KMS-11 (cell line): Measurements from ENCODE around the gene PAPPA.

Experiments
- H2AFZ ChIP-seq: fragments of 200-600 bp; sonication (generic); 2 replicates; pipeline ENCODE4 v1.6.1; 2016; ENCODE audit warnings: antibody characterized with exemption, mixed run types, low read depth
- H3K27ac ChIP-seq: fragments of 200-600 bp; sonication (generic); 2 replicates; pipeline ENCODE4 v1.6.1; 2016; ENCODE audit warnings: mild to moderate bottlenecking, mixed run types
- H3K27me3 ChIP-seq: fragments of 200-600 bp; sonication (generic); 2 replicates; pipeline ENCODE4 v1.6.1; 2017; ENCODE audit warnings: mild to moderate bottlenecking, low read depth, mixed run types, moderate library complexity; ENCODE audit not compliant: insufficient read depth
- H3K36me3 ChIP-seq: fragments of 200-600 bp; sonication (generic); 2 replicates; pipeline ENCODE4 v1.6.1; 2017; ENCODE audit warnings: mild to moderate bottlenecking, mixed run types; ENCODE audit not compliant: insufficient read depth
- H3K4me1 ChIP-seq: fragments of 200-600 bp; sonication (generic); 2 replicates; pipeline ENCODE4 v1.6.1; 2016; ENCODE audit warnings: mild to moderate bottlenecking, low read depth, mixed run types; ENCODE audit not compliant: poor library complexity, severe bottlenecking
- H3K4me2 ChIP-seq: fragments of 200-600 bp; sonication (generic); 2 replicates; pipeline ENCODE4 v1.7.0; 2016; ENCODE audit warnings: mild to moderate bottlenecking, mixed run types
- H3K4me3 ChIP-seq: fragments of 200-600 bp; sonication (generic); IDR thresholded peaks from 2 replicates; pipeline ENCODE4 v1.6.1; 2017; ENCODE audit warnings: low read depth, low read length, mixed read lengths; ENCODE audit not compliant: insufficient read depth
- H3K79me2 ChIP-seq: fragments of 200-600 bp; sonication (generic); 2 replicates; pipeline ENCODE4 v1.6.1; 2016; ENCODE audit warnings: low read depth, mixed run types; ENCODE audit not compliant: insufficient read depth
- H3K9ac ChIP-seq: fragments of 200-600 bp; sonication (generic); 2 replicates; pipeline ENCODE4 v1.6.1; 2016; ENCODE audit warnings: mild to moderate bottlenecking, mixed run types
- H4K20me1 ChIP-seq: fragments of 200-600 bp; sonication (generic); 2 replicates; pipeline ENCODE4 v1.6.1; 2016; ENCODE audit warnings: mild to moderate bottlenecking, mixed run types; ENCODE audit not compliant: insufficient read depth
- CTCF ChIP-seq: fragments of 200-600 bp; sonication (generic); conservative IDR thresholded peaks from 2 replicates; pipeline ENCODE4 v1.6.1; 2017; ENCODE audit warnings: low read depth, mild to moderate bottlenecking, antibody characterized with exemption, low read length, moderate library complexity, mixed read lengths

The PAPPA gene

GRCh38 chr9:116166713-116167112 is 13.1 kb downstream of the PAPPA start:
- Histone ChIP-seq H3K4me1 (no peaks in the 10 kb centered on the region), H3K27me3 (no peaks in the 10 kb centered on the region), H3K36me3 (no peaks in the 10 kb centered on the region), H3K79me2 (no peaks in the 10 kb centered on the region), H4K20me1 (no peaks in the 10 kb centered on the region), H3K27ac (no peak overlapping the region), H3K4me3 (no peak overlapping the region), H3K4me2 (no peak overlapping the region), H3K9ac (no peak overlapping the region), H2AFZ (no peak overlapping the region)
- no peak for TF ChIP-seq CTCF

- no peak overlapping the region for H3K4me2 ChIP-seq
- H3K4me1 ChIP-seq = no peaks in the 10 kb centered on the region
- no peak overlapping the region for H3K9ac ChIP-seq
- no peak overlapping the region for H2AFZ ChIP-seq
- no peaks in the 10 kb centered on the region for H3K79me2 ChIP-seq
- no peak overlapping the region for H3K4me3 ChIP-seq
- no peaks in the 10 kb centered on the region for H3K27me3 ChIP-seq
- H4K20me1 ChIP-seq = no peaks in the 10 kb centered on the region
- no peak for TF ChIP-seq CTCF
- H3K27ac ChIP-seq = no peak overlapping the region
- H3K36me3 ChIP-seq = no peaks in the 10 kb centered on the region
Observed at GRCh38 chr9:116168231-116168630, 14.6 kb downstream of the PAPPA start.

GRCh38 chr9:116172216-116172615 is 18.6 kb downstream of the PAPPA start:
- no peak overlapping the region for H3K27ac ChIP-seq
- H3K4me2 ChIP-seq = no peak overlapping the region
- no peaks in the 10 kb centered on the region for H3K36me3 ChIP-seq
- no peaks in the 10 kb centered on the region for H3K4me1 ChIP-seq
- H3K9ac ChIP-seq = no peak overlapping the region
- H3K4me3 ChIP-seq = no peak overlapping the region
- no peaks in the 10 kb centered on the region for H3K27me3 ChIP-seq
- TF ChIP-seq CTCF = no peak
- H4K20me1 ChIP-seq = no peaks in the 10 kb centered on the region
- no peak overlapping the region for H2AFZ ChIP-seq
- no peaks in the 10 kb centered on the region for H3K79me2 ChIP-seq

GRCh38 chr9:116174347-116174746 is 20.8 kb downstream of the PAPPA start:
- no peaks in the 10 kb centered on the region for H3K79me2 ChIP-seq
- no peaks in the 10 kb centered on the region for H4K20me1 ChIP-seq
- no peaks in the 10 kb centered on the region for H3K36me3 ChIP-seq
- TF ChIP-seq CTCF = no peak
- no peaks in the 10 kb centered on the region for H3K4me1 ChIP-seq
- H2AFZ ChIP-seq = no peak overlapping the region
- no peaks in the 10 kb centered on the region for H3K27me3 ChIP-seq
- H3K4me3 ChIP-seq = no peak overlapping the region
- H3K27ac ChIP-seq = no peak overlapping the region
- H3K4me2 ChIP-seq = no peak overlapping the region
- no peak overlapping the region for H3K9ac ChIP-seq

GRCh38 chr9:116175614-116176013 is 22.0 kb downstream of the PAPPA start:
- H3K4me2 ChIP-seq = no peak overlapping the region

More at GRCh38 chr9:116175614-116176013, 22.0 kb downstream of the PAPPA start:
- Histone ChIP-seq H3K79me2 (no peaks in the 10 kb centered on the region), H3K9ac (no peak overlapping the region), H3K4me3 (no peak overlapping the region), H3K36me3 (no peaks in the 10 kb centered on the region), H2AFZ (no peak overlapping the region), H3K27me3 (no peaks in the 10 kb centered on the region), H3K4me1 (no peaks in the 10 kb centered on the region), H4K20me1 (no peaks in the 10 kb centered on the region), H3K27ac (no peak overlapping the region)
- no peak for TF ChIP-seq CTCF
